HepG2 (cell line): ENCODE measurements around the gene SLFNL1. TPM values are rescaled to one million over a fixed set of nuclear protein-coding genes. Genes with fewer than 3 reads are reported as not detected.

ENCODE experiments used
- AHR ChIP-seq: IDR thresholded peaks from 2 replicates; pipeline ENCODE4 v1.6.1; 2018; ENCODE audit warnings: missing genetic modification reagents, missing compliant biosample characterization
- EEA1 ChIP-seq: sonication (generic); formaldehyde crosslinking; IDR thresholded peaks from 2 replicates; pipeline ENCODE4 v1.5.1; 2020; ENCODE audit warnings: mild to moderate bottlenecking, missing genetic modification reagents, borderline replicate concordance
- ERF ChIP-seq: IDR thresholded peaks from 2 replicates; pipeline ENCODE4 v1.6.1; 2018; ENCODE audit warnings: missing biosample characterization, missing genetic modification reagents
- HDAC1 ChIP-seq: sonication (generic); formaldehyde crosslinking; IDR thresholded peaks from 2 replicates; pipeline ENCODE4 v1.5.1; 2020; ENCODE audit warnings: mild to moderate bottlenecking, missing genetic modification reagents
- HOMEZ ChIP-seq: IDR thresholded peaks from 2 replicates; pipeline ENCODE4 v1.6.1; 2016; ENCODE audit warnings: low read depth
- HOXA5 ChIP-seq: sonication (generic); formaldehyde crosslinking; IDR thresholded peaks from 2 replicates; pipeline ENCODE4 v1.4.0; 2020; ENCODE audit warnings: missing genetic modification reagents
- HOXA9 ChIP-seq: sonication (generic); formaldehyde crosslinking; IDR thresholded peaks from 2 replicates; pipeline ENCODE4 v1.8.1; 2022; ENCODE audit warnings: missing genetic modification reagents, mild to moderate bottlenecking, moderate library complexity, borderline replicate concordance
- JUN ChIP-seq: sonication (generic); formaldehyde crosslinking; IDR thresholded peaks from 2 replicates; pipeline ENCODE4 v1.4.0; 2020; ENCODE audit warnings: mild to moderate bottlenecking, missing genetic modification reagents
- KDM5A ChIP-seq: fragments of 200-600 bp; sonication (generic); IDR thresholded peaks from 2 replicates; pipeline ENCODE4 v1.7.0; 2018; ENCODE audit warnings: antibody characterized with exemption, mild to moderate bottlenecking, low read length, borderline replicate concordance
- KLF6 ChIP-seq: IDR thresholded peaks from 2 replicates; pipeline ENCODE4 v1.8.0; 2016; ENCODE audit warnings: missing biosample characterization, missing genetic modification reagents
- MED8 ChIP-seq: sonication (generic); formaldehyde crosslinking; IDR thresholded peaks from 2 replicates; pipeline ENCODE4 v1.8.1; 2023; ENCODE audit warnings: mild to moderate bottlenecking, missing genetic modification reagents; ENCODE audit not compliant: insufficient replicate concordance
- MTF2 ChIP-seq: sonication (generic); formaldehyde crosslinking; IDR thresholded peaks from 2 replicates; pipeline ENCODE4 v1.5.0; 2020; ENCODE audit warnings: missing genetic modification reagents, borderline replicate concordance
- PAX8 ChIP-seq: sonication (generic); formaldehyde crosslinking; IDR thresholded peaks from 2 replicates; pipeline ENCODE4 v1.8.0; 2022; ENCODE audit warnings: mild to moderate bottlenecking, missing genetic modification reagents, borderline replicate concordance
- SALL1 ChIP-seq: sonication (generic); formaldehyde crosslinking; IDR thresholded peaks from 2 replicates; pipeline ENCODE4 v1.8.0; 2022; ENCODE audit warnings: mild to moderate bottlenecking, missing genetic modification reagents
- XRCC5 ChIP-seq: fragments of 200-400 bp; formaldehyde crosslinking; optimal IDR thresholded peaks from 2 replicates; pipeline ENCODE3; 2017; ENCODE audit warnings: mild to moderate bottlenecking, low read length
- ZBTB1 ChIP-seq: sonication (generic); formaldehyde crosslinking; IDR thresholded peaks from 2 replicates; pipeline ENCODE4 v1.4.0; 2020; ENCODE audit warnings: missing genetic modification reagents, borderline replicate concordance
- ZNF282 ChIP-seq: fragments of 450-650 bp; IDR thresholded peaks from 2 replicates; pipeline ENCODE4 v1.6.1; 2018; ENCODE audit not compliant: partially characterized antibody
- ZNF660 ChIP-seq: sonication (generic); formaldehyde crosslinking; IDR thresholded peaks from 2 replicates; pipeline ENCODE4 v1.5.1; 2020; ENCODE audit warnings: mild to moderate bottlenecking, low read depth, missing genetic modification reagents, borderline replicate concordance
- ZNF800 ChIP-seq: sonication (generic); formaldehyde crosslinking; IDR thresholded peaks from 2 replicates; pipeline ENCODE4 v1.4.0; 2020; ENCODE audit warnings: missing genetic modification reagents
- polyA plus RNA-seq, 8 experiments: library from polyadenylated mRNA; depleted of rRNA in 3 of 8; stranded (reverse) in 7 of 8; unstranded in 1 of 8; fragments of >200 nt; fragmentation: Illumina TruSeq in 4 of 8; extraction: Trizol in 4 of 8; gene quantifications; 2 replicates each; pipeline versions ENCODE4 v1.2.1 to v1.2.3, GENCODE V29; 2011 to 2016; ENCODE audit warnings: low read depth in 4 of 8, missing spikeins in 1 of 8, mixed read lengths in 1 of 8; ENCODE audit not compliant: insufficient read depth in 1 of 8
- total RNA-seq, 5 experiments: library from RNA; depleted of rRNA; stranded (reverse); fragments of >200 nt; fragmentation: Illumina TruSeq; extraction: Trizol; gene quantifications; 2 replicates each; pipeline ENCODE4 v1.2.3, GENCODE V29; 2016; ENCODE audit warnings: low read depth in 1 of 5
- TF ChIP-seq, protein P1 (sequence below): sonication (generic); formaldehyde crosslinking; IDR thresholded peaks from 2 replicates; pipeline ENCODE4 v1.5.1; 2020; ENCODE audit warnings: mild to moderate bottlenecking, moderate library complexity, missing genetic modification reagents
- TF ChIP-seq, protein P2 (sequence below): fragments of 450-650 bp; IDR thresholded peaks from 2 replicates; pipeline ENCODE4 v1.6.1; 2017
- TF ChIP-seq, protein P3 (sequence below): IDR thresholded peaks from 2 replicates; pipeline ENCODE4 v1.6.1; 2016; ENCODE audit warnings: mild to moderate bottlenecking

Gene SLFNL1
- total and polyA plus RNA-seq, 2 of the 13 experiments (the other 11 are each of a cell fraction or from before 2014, with no cell fraction given): 0.07 to 0.20 TPM

DNA sequence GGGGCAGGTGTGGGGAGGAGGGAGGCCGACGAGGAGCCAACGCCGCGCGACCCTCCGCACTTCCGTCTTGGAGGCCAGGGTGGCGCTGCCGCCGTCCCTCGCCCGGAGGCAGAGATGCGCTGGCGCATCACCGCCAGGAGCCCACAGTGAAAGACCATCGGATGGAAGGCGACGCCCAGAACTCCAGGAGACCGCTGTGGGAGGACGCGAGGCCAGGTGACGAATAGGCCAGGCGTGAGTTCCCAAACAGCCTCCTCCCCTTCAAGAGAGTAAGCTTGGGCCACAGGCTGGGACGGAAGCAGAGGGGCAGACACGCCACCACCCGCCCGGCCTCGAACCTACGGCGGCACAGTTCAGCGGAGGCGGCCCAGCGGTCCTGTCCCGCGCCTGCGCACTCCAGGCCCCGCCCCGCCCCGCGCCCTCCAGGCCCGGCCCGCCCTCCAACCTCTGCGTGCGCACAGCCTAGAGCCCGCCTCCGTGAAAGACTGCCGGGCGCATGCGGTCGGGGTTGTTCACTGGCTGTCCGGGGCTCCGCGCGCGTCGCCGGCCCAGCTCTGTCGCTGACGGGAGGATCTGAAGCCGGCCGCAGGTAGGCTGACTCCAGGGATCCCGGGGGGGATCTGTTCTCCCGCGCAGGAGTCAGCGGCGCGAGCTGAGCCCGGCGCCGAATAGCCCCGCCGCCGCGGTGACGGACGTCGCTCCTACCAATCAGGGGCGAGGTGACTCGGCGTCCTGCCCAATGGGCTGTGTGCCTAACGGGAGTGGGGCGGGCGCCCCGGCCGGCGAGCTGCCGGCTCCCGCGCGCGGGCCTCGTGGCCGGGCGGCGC, 42.1 kb downstream of the SLFNL1 start, which contains the start of gene CTPS1 (continued):
- TF ChIP-seq EEA1 (CRISPR knock-in tag) (peak; percentile 30; the same call in 1 of the 2 replicates), HOXA5 (CRISPR knock-in tag) (no peak), HOXA9 (peak; percentile 32; the same call in 1 of the 2 replicates), ZNF800 (0 out of 2 replicates have a peak, but pooled peaks have one; percentile 22), KDM5A (peak; percentile 44; the same call in 1 of the 2 replicates), ZNF282 (no peak), JUN (no peak), HDAC1 (CRISPR knock-in tag) (peak; percentile 71), XRCC5 (no peak), PAX8 (CRISPR knock-in tag) (no peak), AHR (CRISPR knock-in tag) (0 out of 2 replicates have a peak, but pooled peaks have one; percentile 18), HOMEZ (CRISPR knock-in tag) (no peak), MTF2 (CRISPR knock-in tag) (no peak), MED8 (CRISPR knock-in tag) (no peak), SALL1 (peak; percentile 57; the same call in 1 of the 2 replicates), ZNF660 (CRISPR knock-in tag) (no peak), ZBTB1 (CRISPR knock-in tag) (no peak), ERF (peak; percentile 78; the same call in 1 of the 2 replicates), KLF6 (CRISPR knock-in tag) (peak; percentile 66; the same call in 1 of the 2 replicates)
- TF ChIP-seq, protein P1, sequence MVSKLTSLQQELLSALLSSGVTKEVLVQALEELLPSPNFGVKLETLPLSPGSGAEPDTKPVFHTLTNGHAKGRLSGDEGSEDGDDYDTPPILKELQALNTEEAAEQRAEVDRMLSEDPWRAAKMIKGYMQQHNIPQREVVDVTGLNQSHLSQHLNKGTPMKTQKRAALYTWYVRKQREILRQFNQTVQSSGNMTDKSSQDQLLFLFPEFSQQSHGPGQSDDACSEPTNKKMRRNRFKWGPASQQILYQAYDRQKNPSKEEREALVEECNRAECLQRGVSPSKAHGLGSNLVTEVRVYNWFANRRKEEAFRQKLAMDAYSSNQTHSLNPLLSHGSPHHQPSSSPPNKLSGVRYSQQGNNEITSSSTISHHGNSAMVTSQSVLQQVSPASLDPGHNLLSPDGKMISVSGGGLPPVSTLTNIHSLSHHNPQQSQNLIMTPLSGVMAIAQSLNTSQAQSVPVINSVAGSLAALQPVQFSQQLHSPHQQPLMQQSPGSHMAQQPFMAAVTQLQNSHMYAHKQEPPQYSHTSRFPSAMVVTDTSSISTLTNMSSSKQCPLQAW (CRISPR knock-in tag): 0 out of 2 replicates have a peak, but pooled peaks have one; percentile 28
- TF ChIP-seq, protein P2, sequence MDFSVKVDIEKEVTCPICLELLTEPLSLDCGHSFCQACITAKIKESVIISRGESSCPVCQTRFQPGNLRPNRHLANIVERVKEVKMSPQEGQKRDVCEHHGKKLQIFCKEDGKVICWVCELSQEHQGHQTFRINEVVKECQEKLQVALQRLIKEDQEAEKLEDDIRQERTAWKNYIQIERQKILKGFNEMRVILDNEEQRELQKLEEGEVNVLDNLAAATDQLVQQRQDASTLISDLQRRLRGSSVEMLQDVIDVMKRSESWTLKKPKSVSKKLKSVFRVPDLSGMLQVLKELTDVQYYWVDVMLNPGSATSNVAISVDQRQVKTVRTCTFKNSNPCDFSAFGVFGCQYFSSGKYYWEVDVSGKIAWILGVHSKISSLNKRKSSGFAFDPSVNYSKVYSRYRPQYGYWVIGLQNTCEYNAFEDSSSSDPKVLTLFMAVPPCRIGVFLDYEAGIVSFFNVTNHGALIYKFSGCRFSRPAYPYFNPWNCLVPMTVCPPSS: no peak
- TF ChIP-seq, protein P3, sequence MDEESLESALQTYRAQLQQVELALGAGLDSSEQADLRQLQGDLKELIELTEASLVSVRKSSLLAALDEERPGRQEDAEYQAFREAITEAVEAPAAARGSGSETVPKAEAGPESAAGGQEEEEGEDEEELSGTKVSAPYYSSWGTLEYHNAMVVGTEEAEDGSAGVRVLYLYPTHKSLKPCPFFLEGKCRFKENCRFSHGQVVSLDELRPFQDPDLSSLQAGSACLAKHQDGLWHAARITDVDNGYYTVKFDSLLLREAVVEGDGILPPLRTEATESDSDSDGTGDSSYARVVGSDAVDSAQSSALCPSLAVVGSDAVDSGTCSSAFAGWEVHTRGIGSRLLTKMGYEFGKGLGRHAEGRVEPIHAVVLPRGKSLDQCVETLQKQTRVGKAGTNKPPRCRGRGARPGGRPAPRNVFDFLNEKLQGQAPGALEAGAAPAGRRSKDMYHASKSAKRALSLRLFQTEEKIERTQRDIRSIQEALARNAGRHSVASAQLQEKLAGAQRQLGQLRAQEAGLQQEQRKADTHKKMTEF (CRISPR knock-in tag): peak; percentile 82; the same call in 1 of the 2 replicates
